ENCODE results near the gene TMEM273.
A peak's percentile ranks its signal among the peaks of the same experiment; 100 is the strongest.

Gene TMEM273

GRCh38 chr10:49139028-49139845 is 49.0 kb downstream of the TMEM273 start:
- DNase-seq = no peak

GRCh38 chr10:49138361-49138891 is 49.8 kb downstream of the TMEM273 start:
- no peak for DNase-seq

- DNase-seq = no peak
Measured at GRCh38 chr10:49136525-49136924, 51.7 kb downstream of the TMEM273 start.

- DNase-seq = no peak
Measured at GRCh38 chr10:49135575-49136313, 52.4 kb downstream of the TMEM273 start.

- DNase-seq = no peak
Measured at GRCh38 chr10:49134327-49134726, 53.9 kb downstream of the TMEM273 start.

- DNase-seq = no peak
Measured at GRCh38 chr10:49133706-49134248, 54.4 kb downstream of the TMEM273 start, which contains the start of gene FAM170B. FAM170B (minus strand) TSS chr10:49134021; CDS start chr10:49133918, 103 bp downstream.

GRCh38 chr10:49132362-49132737 is 55.8 kb downstream of the TMEM273 start:
- DNase-seq = no peak

- no peak for DNase-seq
Measured at GRCh38 chr10:49131507-49132361, 56.5 kb downstream of the TMEM273 start.

- DNase-seq = no peak
Measured at GRCh38 chr10:49129376-49129775, 58.8 kb downstream of the TMEM273 start.

- DNase-seq = no peak
Measured at GRCh38 chr10:49128854-49129253, 59.3 kb downstream of the TMEM273 start.

- DNase-seq = no peak
Measured at GRCh38 chr10:49123981-49124950, 63.9 kb downstream of the TMEM273 start.

GRCh38 chr10:49120911-49121310 is 67.3 kb downstream of the TMEM273 start:
- no peak for DNase-seq

GRCh38 chr10:49119746-49120145 is 68.4 kb downstream of the TMEM273 start:
- DNase-seq = no peak

GRCh38 chr10:49118430-49119074 is 69.6 kb downstream of the TMEM273 start:
- DNase-seq = no peak

GRCh38 chr10:49117376-49118070 is 70.7 kb downstream of the TMEM273 start:
- no peak for DNase-seq

- DNase-seq = no peak
Measured at GRCh38 chr10:49116509-49117375, 71.4 kb downstream of the TMEM273 start.

- DNase-seq = peak; percentile 4
Measured at GRCh38 chr10:49115796-49116508, 72.2 kb downstream of the TMEM273 start.
